ENCODE measurements around the gene PIK3R6. TPM values are rescaled to one million over a fixed set of nuclear protein-coding genes. Genes with fewer than 3 reads are reported as not detected.

PIK3R6 gene
- total and polyA plus RNA-seq, 12 donors: 0.17 to 1.7 (median 0.83) TPM

GRCh38 chr17:8835631-8836364 is 31.7 kb downstream of the PIK3R6 start:
- H3K27me3 ChIP-seq: peaks cover 7% of the 10 kb centered on the region
- H3K4me1 ChIP-seq (replicated peaks in 1 of 2): no peaks in the 10 kb centered on the region
- intact Hi-C loops (cut with DNase I): no loop called here
- no peak for TF ChIP-seq CTCF (IDR thresholded peaks at IDR 0.05)
- no peak overlapping the region for H3K27ac ChIP-seq
- no peak for DNase-seq
- H3K36me3 ChIP-seq (replicated peaks in 1 of 2): no peaks in the 10 kb centered on the region
- 84 to 95% (median 88%) methylated on average over 6 of the region's 6 CpGs for WGBS, 4 donors
- no peak overlapping the region for H3K4me3 ChIP-seq
- no peaks in the 10 kb centered on the region for H3K9me3 ChIP-seq (replicated peaks in 1 of 3)

- intact Hi-C loops (cut with DNase I): no loop called here
- H3K27me3 ChIP-seq: peaks cover 7% of the 10 kb centered on the region
- DNase-seq: no peak
- 84 to 95% (median 88%) methylated on average over 12 to 14 of the region's 14 CpGs for WGBS, 4 donors
- TF ChIP-seq POLR2A (IDR thresholded peaks at IDR 0.05): no peak
- TF ChIP-seq CTCF (IDR thresholded peaks at IDR 0.05): no peak
- no peaks in the 10 kb centered on the region for H3K4me1 ChIP-seq (replicated peaks in 1 of 2)
- no peaks in the 10 kb centered on the region for H3K9me3 ChIP-seq (replicated peaks in 1 of 3)
- no peak overlapping the region for H3K27ac ChIP-seq
- no peaks in the 10 kb centered on the region for H3K36me3 ChIP-seq (replicated peaks in 1 of 2)
- H3K4me3 ChIP-seq: no peak overlapping the region
These were observed 32.4 kb downstream of the PIK3R6 start for GRCh38 chr17:8835106-8835505.

GRCh38 chr17:8832711-8833352 is 34.6 kb downstream of the PIK3R6 start:
- Histone ChIP-seq H3K27me3 (peaks cover 7% of the 10 kb centered on the region), H3K4me3 (no peak overlapping the region), H3K4me1 (replicated peaks in 1 of 2) (no peaks in the 10 kb centered on the region), H3K9me3 (replicated peaks in 1 of 3) (no peaks in the 10 kb centered on the region), H3K36me3 (replicated peaks in 1 of 2) (no peaks in the 10 kb centered on the region), H3K27ac (no peak overlapping the region)
- no peak for TF ChIP-seq POLR2A (IDR thresholded peaks at IDR 0.05)
- peak in 1 of 6 experiments; percentile 22 for TF ChIP-seq CTCF (IDR thresholded peaks at IDR 0.05)
- 37 to 80% (median 47%) methylated on average over 3 to 33 of the region's 33 CpGs for WGBS, 4 donors
- intact Hi-C loops (cut with DNase I): loop anchor here in 1 of 2 donors (5.0 kb wide), 1 partner anchor 49 kb away; no protein-coding TSS in a partner anchor
- no peak for DNase-seq

GRCh38 chr17:8831234-8831849 is 36.1 kb downstream of the PIK3R6 start:
- H3K36me3 ChIP-seq (replicated peaks in 1 of 2): no peaks in the 10 kb centered on the region
- TF ChIP-seq POLR2A (IDR thresholded peaks at IDR 0.05) (no peak), CTCF (IDR thresholded peaks at IDR 0.05) (no peak)
- H3K27ac ChIP-seq: no peak overlapping the region
- 83 to 89% (median 86%) methylated on average over 7 of the region's 7 CpGs for WGBS, 4 donors
- H3K4me3 ChIP-seq: no peak overlapping the region
- intact Hi-C loops (cut with DNase I): loop anchor here in 1 of 2 donors (5.0 kb wide), 1 partner anchor 51 kb away; no protein-coding TSS in a partner anchor
- no peak for DNase-seq
- H3K4me1 ChIP-seq (replicated peaks in 1 of 2): no peaks in the 10 kb centered on the region
- peaks cover 7% of the 10 kb centered on the region for H3K27me3 ChIP-seq
- H3K9me3 ChIP-seq (replicated peaks in 1 of 3): no peaks in the 10 kb centered on the region
